Suprapubic skin (tissue), 4 donors: ENCODE results near the gene ERGIC1.

ENCODE experiments used
- POLR2A ChIP-seq, 2 donors: fragments of 450-650 bp; IDR thresholded peaks; one replicate each; pipeline ENCODE4 v1.6.1; 2017; ENCODE audit warnings: antibody characterized with exemption in 2 of 2, mild to moderate bottlenecking in 2 of 2, moderate library complexity in 2 of 2
- POLR2AphosphoS5 ChIP-seq, 3 donors: sonication (generic); formaldehyde crosslinking; IDR thresholded peaks; one replicate each; pipeline ENCODE4 v1.6.1; 2017; ENCODE audit warnings: antibody characterized with exemption in 3 of 3
- TF ChIP-seq, protein P1 (sequence below), 2 donors: fragments of 200-600 bp in 1 of 2; fragments of 450-650 bp in 1 of 2; sonication (generic) in 1 of 2; IDR thresholded peaks; one replicate each; pipeline ENCODE4 v1.5.1; 2016 to 2019; ENCODE audit warnings: antibody characterized with exemption in 2 of 2, mild to moderate bottlenecking in 1 of 2, moderate library complexity in 1 of 2

DNA sequence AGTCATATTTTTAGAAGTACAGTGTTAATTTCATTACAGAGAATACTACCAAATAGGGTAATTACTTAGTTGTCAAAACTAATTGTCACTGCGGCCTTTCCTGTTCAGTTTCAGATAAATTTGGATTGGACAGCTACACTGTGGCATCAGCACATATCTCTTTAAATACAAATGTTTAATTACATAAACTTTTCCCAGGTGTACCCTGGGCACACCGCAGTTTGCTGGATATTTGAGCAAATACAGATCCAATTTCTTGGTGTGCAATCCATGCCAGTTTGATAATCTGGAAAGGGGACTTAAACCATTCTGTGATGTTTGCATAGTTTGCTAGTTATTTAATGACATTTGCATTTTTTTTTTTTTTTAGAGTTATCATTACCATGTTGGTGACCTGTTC lies 160.4 kb downstream of the ERGIC1 start:
- TF ChIP-seq, protein P1, sequence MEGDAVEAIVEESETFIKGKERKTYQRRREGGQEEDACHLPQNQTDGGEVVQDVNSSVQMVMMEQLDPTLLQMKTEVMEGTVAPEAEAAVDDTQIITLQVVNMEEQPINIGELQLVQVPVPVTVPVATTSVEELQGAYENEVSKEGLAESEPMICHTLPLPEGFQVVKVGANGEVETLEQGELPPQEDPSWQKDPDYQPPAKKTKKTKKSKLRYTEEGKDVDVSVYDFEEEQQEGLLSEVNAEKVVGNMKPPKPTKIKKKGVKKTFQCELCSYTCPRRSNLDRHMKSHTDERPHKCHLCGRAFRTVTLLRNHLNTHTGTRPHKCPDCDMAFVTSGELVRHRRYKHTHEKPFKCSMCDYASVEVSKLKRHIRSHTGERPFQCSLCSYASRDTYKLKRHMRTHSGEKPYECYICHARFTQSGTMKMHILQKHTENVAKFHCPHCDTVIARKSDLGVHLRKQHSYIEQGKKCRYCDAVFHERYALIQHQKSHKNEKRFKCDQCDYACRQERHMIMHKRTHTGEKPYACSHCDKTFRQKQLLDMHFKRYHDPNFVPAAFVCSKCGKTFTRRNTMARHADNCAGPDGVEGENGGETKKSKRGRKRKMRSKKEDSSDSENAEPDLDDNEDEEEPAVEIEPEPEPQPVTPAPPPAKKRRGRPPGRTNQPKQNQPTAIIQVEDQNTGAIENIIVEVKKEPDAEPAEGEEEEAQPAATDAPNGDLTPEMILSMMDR (IDR thresholded peaks at IDR 0.05) = no peak
- TF ChIP-seq POLR2A (IDR thresholded peaks at IDR 0.05) (no peak), POLR2AphosphoS5 (IDR thresholded peaks at IDR 0.05) (no peak)
